IPS-15b (cell line): Measurements from ENCODE around the gene ARL8A.
A peak's percentile ranks its signal among the peaks of the same experiment; 100 is the strongest.

Experiments used
- H3K27me3 ChIP-seq: one replicate; pipeline ENCODE4 v1.6.1; 2013; ENCODE audit warnings: low read length; ENCODE audit not compliant: control insufficient read depth, insufficient read depth
- H3K36me3 ChIP-seq: one replicate; pipeline ENCODE4 v1.6.1; 2013; ENCODE audit warnings: low read length; ENCODE audit not compliant: control insufficient read depth, insufficient read depth
- H3K4me1 ChIP-seq: one replicate; pipeline ENCODE4 v1.6.1; 2013; ENCODE audit warnings: mild to moderate bottlenecking, low read length; ENCODE audit not compliant: control insufficient read depth, insufficient read depth
- H3K4me3 ChIP-seq: one replicate; pipeline ENCODE4 v1.5.1; 2013; ENCODE audit warnings: low read depth, low read length
- H3K9ac ChIP-seq: one replicate; pipeline ENCODE4 v1.6.1; 2013; ENCODE audit warnings: low read depth, mild to moderate bottlenecking, low read length
- H3K9me3 ChIP-seq: one replicate; pipeline ENCODE4 v1.6.1; 2013; ENCODE audit warnings: mild to moderate bottlenecking, low read length; ENCODE audit not compliant: control insufficient read depth, insufficient read depth

ARL8A gene

GRCh38 chr1:202161151-202162046 is 16.9 kb upstream of the ARL8A start:
- peak overlapping the region; percentile 18 for H3K9ac ChIP-seq

GRCh38 chr1:202160377-202160940 is 15.9 kb upstream of the ARL8A start, which contains the start of gene PTPN7:
TSS of gene PTPN7 (minus strand) at chr1:202160602. CDS start at chr1:202159402, 1,200 bp downstream.
- Histone ChIP-seq H3K27me3 (no peaks in the 10 kb centered on the region), H3K4me3 (no peak within 1 kb of the TSS), H3K9me3 (no peaks in the 10 kb centered on the region), H3K4me1 (peaks cover 12% of the 10 kb centered on the region), H3K36me3 (no peaks in the 10 kb centered on the region), H3K9ac (no peak within 1 kb of the TSS)

More at GRCh38 chr1:202161151-202162046, 16.9 kb upstream of the ARL8A start:
- H3K9me3 ChIP-seq = no peaks in the 10 kb centered on the region
- no peak overlapping the region for H3K4me3 ChIP-seq
- H3K36me3 ChIP-seq = no peaks in the 10 kb centered on the region
- H3K4me1 ChIP-seq = peaks cover 20% of the 10 kb centered on the region
- H3K27me3 ChIP-seq = no peaks in the 10 kb centered on the region

- H3K27me3 ChIP-seq = no peaks in the 10 kb centered on the region
- no peaks in the 10 kb centered on the region for H3K36me3 ChIP-seq
- H3K4me3 ChIP-seq = no peak overlapping the region
- no peaks in the 10 kb centered on the region for H3K9me3 ChIP-seq
- peaks cover 12% of the 10 kb centered on the region for H3K4me1 ChIP-seq
- no peak overlapping the region for H3K9ac ChIP-seq
Measured at GRCh38 chr1:202159534-202160371, 15.2 kb upstream of the ARL8A start.

- H3K36me3 ChIP-seq = no peaks in the 10 kb centered on the region
- H3K27me3 ChIP-seq = no peaks in the 10 kb centered on the region
- H3K4me3 ChIP-seq = no peak overlapping the region
- peak overlapping the region; percentile 16 for H3K9ac ChIP-seq
- no peaks in the 10 kb centered on the region for H3K9me3 ChIP-seq
- peaks cover 18% of the 10 kb centered on the region for H3K4me1 ChIP-seq
Measured at GRCh38 chr1:202158810-202159533, 14.4 kb upstream of the ARL8A start.

GRCh38 chr1:202157945-202158344 is 13.4 kb upstream of the ARL8A start:
- H3K4me3 ChIP-seq = no peak overlapping the region
- H3K9me3 ChIP-seq = no peaks in the 10 kb centered on the region
- peaks cover 18% of the 10 kb centered on the region for H3K4me1 ChIP-seq
- no peaks in the 10 kb centered on the region for H3K27me3 ChIP-seq
- no peaks in the 10 kb centered on the region for H3K36me3 ChIP-seq
- H3K9ac ChIP-seq = no peak overlapping the region

GRCh38 chr1:202156590-202156989 is 12.1 kb upstream of the ARL8A start:
- Histone ChIP-seq H3K36me3 (no peaks in the 10 kb centered on the region), H3K9ac (no peak overlapping the region), H3K27me3 (no peaks in the 10 kb centered on the region), H3K4me3 (no peak overlapping the region), H3K9me3 (no peaks in the 10 kb centered on the region), H3K4me1 (peaks cover 14% of the 10 kb centered on the region)

GRCh38 chr1:202155478-202156021 is 11.0 kb upstream of the ARL8A start:
- Histone ChIP-seq H3K36me3 (no peaks in the 10 kb centered on the region), H3K4me3 (no peak overlapping the region), H3K4me1 (peaks cover 14% of the 10 kb centered on the region)

GRCh38 chr1:202154766-202155477 is 10.4 kb upstream of the ARL8A start:
- H3K36me3 ChIP-seq = no peaks in the 10 kb centered on the region
- peaks cover 14% of the 10 kb centered on the region for H3K4me1 ChIP-seq

More at GRCh38 chr1:202155478-202156021, 11.0 kb upstream of the ARL8A start:
- H3K9me3 ChIP-seq = no peaks in the 10 kb centered on the region
- no peaks in the 10 kb centered on the region for H3K27me3 ChIP-seq
- H3K9ac ChIP-seq = no peak overlapping the region

GRCh38 chr1:202154148-202154765 is 9.7 kb upstream of the ARL8A start:
- no peaks in the 10 kb centered on the region for H3K9me3 ChIP-seq
- no peaks in the 10 kb centered on the region for H3K36me3 ChIP-seq
- H3K4me3 ChIP-seq = no peak overlapping the region
- peaks cover 10% of the 10 kb centered on the region for H3K4me1 ChIP-seq
- H3K9ac ChIP-seq = no peak overlapping the region
- no peaks in the 10 kb centered on the region for H3K27me3 ChIP-seq

More at GRCh38 chr1:202154766-202155477, 10.4 kb upstream of the ARL8A start:
- Histone ChIP-seq H3K27me3 (no peaks in the 10 kb centered on the region), H3K9ac (no peak overlapping the region), H3K4me3 (no peak overlapping the region), H3K9me3 (no peaks in the 10 kb centered on the region)

GRCh38 chr1:202153284-202153683 is 8.7 kb upstream of the ARL8A start:
- H3K36me3 ChIP-seq = no peaks in the 10 kb centered on the region
- H3K9ac ChIP-seq = no peak overlapping the region

More at GRCh38 chr1:202153284-202153683, 8.7 kb upstream of the ARL8A start:
- Histone ChIP-seq H3K4me1 (peaks cover 6% of the 10 kb centered on the region), H3K27me3 (no peaks in the 10 kb centered on the region), H3K4me3 (no peak overlapping the region), H3K9me3 (no peaks in the 10 kb centered on the region)
